Ecto neural progenitor cell (in vitro differentiated cells): ENCODE measurements around the gene PCYT2.

ENCODE experiments used
- DNase-seq: peaks from one replicate; pipeline ENCODE4 v3.0.0-alpha.2; 2018; ENCODE audit warnings: low spot score

PCYT2 gene

DNA sequence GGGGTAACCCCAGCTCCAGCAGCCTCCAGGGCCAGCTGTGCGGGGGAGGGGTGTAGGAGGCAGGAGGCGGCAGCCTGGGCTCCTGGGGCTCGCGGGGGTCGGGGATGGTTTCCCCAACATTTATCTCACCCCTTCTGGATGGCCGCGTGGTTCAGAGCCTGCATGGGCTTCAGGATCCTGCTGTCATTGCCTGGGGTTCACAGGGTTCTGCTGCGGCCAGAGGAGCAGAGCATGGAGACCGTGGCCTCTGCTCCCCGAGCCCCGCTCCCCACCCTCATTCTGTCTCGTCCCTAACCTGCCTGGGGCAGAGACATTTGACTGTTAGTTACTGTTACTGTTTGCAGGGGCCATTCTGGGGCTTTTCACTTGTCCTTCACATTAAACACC is 31.0 kb upstream of the PCYT2 start:
- DNase-seq, result no peak

DNA sequence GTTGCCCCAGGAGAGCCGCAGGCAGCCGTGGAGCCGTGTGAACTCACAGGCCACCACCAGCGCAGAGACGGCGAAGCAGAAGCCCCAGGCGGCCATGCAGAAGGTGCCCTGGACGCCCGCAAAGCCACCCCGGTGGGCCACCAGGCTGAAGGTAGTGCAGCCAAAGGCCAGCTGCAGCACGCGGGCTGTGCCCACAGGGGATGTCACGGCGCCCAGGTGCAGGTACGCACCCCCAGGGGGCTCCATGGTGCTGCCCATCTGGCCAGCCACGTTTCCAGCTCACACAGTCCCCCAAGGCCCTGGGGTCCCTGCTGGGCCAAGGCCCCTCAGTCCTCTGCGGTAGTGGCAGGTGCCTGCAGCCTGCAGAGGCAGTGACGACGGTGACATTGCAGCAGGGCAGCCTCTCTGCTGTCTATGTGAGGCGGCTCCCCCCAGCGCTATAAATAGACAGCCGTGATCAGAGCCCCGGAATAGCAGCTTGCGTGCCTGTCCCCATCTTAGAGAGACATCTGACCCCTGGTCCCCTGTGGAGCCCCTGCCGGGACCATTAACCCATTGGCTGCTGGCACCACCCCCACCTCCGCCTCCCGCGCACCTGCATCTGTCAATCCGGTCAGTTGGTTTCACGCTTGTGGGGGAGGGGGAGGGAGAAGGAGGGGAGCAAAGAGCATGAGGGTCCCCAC is 30.4 kb upstream of the PCYT2 start:
- DNase-seq, result no peak

DNA sequence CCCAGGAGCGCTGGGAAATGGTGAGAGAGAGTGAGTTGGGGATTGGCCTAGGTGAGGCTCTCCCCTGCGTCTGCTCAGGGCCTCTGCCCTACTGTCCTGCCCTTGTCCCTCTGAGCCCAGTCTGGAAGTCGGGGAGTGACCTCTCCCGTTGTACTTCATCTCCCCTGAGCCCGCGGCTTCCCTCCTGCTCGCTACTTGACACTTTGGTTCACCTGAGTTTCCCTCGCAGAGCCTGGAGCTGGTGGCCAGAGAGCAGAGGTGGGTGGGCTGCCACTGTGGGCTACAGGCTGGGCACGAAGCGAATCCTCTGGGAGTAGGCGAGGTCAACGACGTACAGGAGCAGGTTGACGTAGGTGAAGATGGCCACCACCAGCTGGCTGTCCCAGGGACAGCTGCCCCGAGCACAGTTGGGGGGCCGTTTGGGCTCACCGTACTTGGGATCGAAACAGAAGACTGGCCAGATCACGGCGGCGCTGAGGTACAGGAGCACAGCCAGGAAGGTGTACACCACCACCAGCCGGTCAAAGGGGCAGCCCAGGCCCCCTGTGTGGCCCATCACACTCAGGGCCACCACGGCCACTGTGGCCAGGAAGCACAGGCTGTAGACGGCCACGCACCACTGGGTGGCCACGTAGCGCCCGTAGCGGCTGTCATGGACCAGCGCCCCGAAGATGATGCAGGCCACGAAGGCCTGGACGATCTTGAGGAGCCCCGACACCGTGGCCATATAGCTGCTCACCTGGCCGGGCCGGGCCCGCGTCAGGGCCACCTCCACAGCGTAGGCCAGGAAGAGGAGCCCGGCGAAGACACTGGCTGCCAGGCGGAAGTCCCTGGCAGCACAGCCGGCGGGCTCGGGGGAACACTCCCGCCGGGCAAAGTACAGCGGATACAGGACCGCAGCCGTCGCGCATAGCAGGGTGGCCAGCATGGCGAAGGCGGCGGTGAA is 29.6 kb upstream of the PCYT2 start:
- no peak for DNase-seq

DNA sequence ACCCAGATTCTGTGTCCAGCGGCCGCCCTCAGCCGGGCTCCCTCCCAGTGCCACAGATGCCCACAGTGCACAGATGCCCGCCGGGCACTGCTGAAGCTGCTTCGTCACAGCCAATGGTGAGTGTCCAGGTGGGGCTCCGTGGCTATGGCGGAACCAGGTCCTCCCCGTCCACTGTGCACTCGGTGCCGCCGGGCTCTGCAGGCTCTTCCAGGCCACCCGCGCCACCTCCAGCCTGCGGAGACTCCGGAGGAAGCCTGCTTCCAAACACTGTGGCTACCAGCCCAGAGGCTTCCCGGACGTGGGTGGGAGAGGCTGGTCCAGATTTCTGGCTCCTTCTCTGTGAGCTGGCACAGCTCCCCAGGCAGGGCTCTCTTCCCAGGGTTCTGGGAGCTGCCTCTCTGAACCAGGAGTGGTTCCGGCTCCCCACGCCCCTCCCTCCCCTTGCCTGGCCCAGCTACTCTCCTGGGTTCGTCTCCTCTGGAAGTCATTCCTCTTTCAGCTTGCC is 28.7 kb upstream of the PCYT2 start:
- DNase-seq, result no peak

DNA sequence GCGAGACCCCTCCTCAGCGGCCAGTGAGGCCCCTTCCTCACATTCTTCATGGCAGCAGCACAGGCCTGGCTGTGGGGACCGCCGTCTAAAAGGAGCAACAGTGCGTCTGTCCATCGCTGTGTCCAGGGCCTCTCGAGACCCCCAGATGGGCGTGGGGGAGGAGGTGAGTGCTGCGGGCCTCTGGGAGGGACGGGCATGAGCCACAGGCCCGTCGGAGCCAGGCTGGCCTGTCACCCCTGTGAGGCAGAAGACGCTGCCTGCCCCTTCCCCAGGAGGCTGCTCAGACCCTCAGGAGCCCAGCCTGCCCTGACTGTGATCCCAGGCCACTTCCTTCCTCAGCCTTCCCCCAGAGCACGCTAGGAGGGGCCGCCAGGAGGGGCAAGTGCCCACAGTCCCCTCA is 28.0 kb upstream of the PCYT2 start:
- no peak for DNase-seq

DNA sequence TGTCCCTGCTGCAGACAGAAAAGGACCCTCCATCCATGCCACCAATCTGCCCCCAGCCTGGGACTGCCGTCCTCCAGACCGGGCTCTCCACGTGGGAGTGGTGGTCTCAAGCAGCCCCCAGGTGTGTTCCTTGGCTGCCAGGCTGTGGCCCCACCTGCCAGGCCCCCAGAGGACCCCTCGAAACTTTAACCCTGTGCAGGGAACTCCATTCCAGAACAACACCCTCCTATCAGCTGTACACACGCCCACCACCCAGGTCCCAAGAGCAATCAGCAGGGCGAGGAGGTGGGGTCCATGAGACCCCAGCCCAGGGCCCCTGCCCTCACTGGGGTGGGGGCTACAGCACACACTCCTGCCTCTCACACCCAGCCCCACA is 24.5 kb upstream of the PCYT2 start:
- DNase-seq, result no peak

DNA sequence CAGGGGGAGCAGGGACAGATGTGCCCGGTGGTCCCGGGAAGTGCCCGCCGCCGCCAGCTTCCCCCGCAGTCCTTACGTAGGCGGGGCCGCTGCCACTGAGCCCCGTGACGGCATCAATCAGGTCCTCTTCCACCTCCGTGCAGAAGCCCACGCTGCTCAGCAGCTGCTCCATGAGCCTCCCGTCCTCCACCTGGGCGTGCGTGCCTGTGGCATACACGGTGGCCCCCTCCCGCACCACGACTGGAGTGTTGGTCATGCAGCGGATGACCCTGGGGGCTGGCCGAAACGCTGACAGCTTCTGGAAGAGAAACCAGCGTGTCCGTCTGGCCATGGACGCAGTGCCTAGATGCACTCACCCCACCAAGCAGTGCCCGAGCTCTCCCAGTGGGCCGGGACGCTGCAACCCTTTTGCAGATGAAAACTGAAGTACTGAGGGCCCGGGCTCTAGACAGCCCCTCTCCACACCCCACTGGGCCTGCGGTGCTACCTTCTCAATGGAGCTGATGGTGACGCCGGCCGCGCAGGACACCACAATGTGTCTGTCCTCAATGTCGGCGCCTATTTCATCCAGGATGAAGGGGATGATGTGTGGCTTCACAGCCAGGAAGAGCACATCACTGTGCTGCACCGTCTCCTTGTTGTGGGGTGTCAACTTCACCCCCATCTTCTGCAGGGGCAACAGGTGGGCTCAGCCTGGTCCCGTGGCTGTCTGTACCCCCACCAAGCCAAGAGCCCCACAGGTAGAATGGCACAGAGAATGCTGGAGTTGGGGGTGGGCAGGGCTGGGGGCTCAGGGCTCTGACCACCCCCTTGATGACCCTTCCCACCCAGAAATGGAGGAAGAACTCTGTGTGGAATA is 23.9 kb upstream of the PCYT2 start:
- no peak for DNase-seq

DNA sequence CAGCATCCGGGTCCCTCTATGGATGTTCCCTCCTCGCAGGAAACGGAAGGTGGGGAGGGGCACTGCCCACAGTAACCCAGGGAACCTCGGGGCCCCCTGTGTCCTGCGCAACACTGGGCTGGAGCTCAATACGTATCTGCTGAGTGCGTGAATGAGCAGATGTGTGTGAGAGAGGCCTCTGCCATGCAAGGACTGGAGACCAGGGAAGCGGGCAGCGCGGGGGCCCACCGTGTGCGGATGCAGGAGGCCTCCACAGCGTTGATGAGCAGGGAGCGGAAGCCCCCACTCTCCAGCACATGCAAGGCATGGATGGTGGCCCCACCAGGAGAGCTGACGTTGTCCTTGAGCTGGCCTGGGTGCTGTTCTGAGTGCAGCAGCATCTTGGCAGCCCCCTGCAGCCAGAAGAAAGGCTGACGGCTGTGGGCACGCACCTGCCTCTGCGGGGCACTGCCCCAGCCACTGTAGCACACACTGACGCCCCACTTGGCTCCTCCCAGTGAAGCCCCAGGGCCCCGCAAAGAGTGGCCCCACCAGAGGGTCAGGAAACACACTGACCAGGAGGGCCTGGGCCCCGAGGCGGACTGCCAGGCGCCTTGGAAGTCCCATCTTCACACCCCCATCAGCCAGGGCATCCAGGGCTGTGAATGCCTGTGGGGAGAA is 23.0 kb upstream of the PCYT2 start:
- DNase-seq, result no peak

DNA sequence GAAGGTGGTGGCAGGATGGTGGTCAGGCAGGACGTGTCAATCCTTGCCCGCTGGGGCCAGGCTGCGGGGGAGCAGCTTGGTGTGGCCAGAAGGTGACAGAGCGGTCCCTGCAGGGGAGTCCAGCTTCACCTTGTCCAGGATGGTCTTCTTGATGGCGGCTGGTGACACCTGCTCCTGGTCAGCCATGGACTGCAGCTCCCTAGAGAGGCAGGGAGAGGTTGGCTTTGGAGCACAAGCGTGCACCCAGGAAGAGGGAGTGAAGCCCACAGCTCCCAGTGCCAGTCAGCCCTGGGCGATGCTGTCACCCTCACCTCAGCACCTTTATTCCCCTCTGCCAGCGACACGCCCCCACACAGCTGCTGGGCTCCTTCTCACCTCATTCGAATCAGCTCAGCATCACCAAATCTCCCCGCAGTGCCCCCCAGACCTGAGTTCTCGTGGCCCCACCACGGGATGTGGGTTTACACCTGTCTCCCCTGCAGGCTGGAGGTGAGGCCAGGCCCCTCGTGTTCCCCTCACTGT is 22.0 kb upstream of the PCYT2 start:
- no peak for DNase-seq

DNA sequence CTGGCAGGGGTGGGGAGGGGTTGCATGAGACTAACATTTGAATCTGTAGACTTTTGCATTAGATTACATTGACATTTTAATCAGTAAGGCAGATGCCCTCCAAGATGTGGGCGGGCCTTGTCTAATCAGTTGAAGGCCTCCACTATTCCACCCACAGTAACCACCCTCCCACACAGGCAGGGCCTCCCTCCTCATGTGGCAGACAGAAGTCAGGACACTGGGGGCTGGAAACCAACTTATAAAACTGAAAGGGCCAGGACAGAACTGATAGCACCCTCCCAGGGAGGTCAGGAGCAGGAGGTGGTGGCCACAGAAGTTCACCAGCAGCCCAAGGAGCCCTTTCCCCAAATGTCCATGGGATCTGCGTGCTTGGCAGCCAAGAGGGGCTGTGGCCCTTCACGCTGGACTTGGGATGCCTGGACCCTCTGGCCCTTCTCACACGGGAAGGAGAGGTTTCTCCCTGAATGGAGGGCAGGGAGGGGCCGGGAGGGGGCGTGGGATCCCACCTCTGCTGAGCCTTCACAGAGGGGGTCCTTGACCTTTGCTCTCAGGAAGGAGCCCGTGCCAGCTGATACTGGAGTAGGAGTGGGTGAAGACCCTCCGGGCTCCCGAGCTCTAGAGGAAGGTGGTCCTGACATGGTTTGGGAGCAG is 21.3 kb upstream of the PCYT2 start:
- DNase-seq, result no peak

DNA sequence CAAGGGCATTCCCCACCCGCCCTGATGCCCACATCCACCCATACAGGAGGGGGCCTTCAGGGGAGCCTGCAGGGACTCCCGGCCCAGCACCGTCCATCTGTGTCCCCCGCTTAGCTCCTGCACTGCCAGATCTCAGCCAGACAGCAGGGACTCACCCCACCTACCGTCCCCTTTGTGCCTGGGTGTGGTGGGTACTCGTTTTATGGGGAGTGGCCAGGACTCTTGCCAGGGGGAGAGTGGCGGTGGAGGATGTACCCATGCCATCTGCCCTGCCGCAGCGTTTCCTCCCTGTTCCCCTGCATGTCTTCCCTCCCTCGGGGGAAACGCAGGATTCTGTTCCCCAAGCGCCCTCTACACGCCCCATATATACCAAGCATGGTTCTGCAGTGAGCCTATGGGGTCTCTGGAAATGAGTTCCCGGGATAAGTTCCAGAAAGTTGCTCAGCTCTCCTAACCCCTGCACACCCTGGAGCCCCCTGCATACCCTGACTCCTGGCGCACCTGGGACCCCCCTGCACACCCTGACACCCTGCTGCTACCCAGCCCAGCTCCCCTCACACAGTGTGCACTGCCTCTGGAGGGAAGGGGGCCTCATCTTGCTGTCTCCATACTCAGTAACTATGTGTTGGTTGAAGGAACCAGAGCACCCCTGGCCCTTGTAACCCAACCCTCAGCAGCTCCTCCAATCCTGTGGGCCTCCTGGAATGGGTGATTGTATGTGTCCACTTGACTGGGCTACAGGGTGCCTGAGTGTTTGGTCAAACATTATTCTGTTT is 20.5 kb upstream of the PCYT2 start:
- no peak for DNase-seq

DNA sequence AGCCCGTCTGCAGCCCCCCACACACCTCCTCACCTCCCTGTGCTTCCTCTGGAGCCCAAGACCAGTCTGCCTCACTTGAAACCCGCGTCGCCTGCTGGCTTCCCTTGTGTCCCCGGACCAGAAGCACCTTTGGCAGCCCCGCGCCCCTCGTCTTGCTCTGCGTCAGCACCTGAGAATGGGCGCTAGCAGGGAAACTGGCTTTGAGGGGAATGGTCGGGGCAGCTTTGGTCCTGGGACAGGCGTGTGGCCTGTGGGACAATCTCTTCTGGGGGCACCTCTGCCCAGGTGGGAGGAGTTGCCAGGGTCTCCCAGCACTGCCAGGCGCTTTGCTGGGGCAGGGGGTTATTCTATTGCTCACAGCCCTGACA is 20.0 kb upstream of the PCYT2 start:
- no peak for DNase-seq

DNA sequence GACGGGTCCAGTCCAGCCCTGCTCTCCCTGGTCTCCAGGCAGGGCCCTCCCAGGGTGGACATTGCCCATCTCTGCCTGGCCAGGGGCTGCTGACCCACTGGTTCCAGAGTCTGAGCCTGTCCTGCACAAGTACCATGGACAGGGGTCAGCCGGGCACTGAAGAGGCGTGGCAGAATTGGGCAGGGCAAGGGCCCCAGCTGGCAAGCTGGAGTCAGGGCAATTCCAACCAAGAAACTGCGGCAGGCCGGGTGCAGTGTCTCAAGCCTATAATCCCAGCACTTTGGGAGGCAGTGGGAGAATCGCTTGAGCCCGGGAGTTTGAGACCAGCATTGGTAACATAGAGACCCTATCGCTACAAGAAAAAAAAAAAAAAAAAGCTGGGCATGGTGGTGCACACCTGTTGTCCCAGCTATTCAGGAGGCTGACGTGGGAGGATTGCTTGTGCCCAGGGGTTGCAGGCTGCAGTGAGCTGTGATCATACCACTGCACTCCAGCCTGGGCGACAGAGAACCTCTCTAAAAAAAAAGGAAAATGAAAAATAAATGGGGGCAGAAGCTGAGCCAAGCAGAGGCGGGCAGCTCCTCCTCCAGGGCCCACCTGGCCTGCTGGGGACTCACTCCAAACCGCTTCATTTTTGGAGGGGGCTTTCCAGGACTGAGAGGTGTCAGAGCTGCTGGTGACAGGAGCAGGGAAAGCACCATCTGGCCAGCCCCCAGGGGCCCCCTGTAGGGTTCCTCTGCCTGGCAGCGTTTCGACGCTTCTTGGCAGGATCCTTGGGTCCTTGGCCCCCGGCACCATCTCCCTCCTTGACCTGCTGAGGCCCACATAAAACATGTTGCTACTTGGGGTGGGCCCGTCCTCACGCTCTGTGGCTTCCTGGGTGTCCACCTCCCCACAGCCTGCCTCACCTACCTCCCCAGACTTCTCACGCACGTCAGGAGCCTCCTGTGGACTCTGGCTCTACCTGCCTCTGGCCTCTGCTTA is 19.2 kb upstream of the PCYT2 start:
- DNase-seq, result no peak

DNA sequence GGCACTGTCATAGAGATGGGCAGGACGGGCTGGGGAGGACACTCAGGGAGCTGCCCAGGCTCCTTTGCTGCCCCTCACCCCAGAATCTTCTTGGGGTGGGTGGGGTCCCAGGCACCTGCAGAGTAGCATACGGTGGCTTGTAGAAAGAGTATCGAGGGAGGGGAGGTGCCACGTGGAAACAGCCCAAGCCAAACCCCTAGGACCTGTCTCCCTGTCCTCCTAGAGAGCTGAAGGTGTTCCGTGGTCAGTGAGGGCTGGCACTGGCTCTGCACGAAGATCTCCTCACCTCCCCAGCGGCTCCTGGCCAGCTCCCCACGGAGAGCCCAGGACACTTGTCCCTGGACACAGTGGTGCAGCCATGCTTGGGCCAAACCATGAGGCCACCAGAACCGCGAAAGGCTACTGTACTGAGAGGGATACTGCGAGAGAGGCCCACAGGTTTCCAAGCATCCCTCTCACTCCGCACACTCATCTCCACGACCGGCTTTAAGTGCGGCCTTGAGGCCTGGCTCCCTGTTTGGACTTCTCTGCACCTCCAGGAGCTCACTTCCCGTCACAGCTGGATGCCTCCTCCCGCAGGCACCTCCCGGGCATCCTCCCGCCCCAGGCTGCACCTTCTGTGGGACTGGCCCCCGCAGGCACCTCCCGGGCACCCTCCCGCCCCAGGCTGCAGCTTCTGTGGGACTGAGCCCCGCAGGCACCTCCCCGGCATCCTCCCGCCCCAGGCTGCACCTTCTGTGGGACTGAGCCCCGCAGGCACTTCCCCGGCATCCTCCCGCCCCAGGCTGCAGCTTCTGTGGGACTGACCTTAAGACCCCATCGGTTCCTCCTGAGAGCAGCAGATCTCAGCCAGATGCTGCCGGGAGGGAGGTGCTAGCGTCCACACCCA is 18.3 kb upstream of the PCYT2 start:
- DNase-seq, result no peak

DNA sequence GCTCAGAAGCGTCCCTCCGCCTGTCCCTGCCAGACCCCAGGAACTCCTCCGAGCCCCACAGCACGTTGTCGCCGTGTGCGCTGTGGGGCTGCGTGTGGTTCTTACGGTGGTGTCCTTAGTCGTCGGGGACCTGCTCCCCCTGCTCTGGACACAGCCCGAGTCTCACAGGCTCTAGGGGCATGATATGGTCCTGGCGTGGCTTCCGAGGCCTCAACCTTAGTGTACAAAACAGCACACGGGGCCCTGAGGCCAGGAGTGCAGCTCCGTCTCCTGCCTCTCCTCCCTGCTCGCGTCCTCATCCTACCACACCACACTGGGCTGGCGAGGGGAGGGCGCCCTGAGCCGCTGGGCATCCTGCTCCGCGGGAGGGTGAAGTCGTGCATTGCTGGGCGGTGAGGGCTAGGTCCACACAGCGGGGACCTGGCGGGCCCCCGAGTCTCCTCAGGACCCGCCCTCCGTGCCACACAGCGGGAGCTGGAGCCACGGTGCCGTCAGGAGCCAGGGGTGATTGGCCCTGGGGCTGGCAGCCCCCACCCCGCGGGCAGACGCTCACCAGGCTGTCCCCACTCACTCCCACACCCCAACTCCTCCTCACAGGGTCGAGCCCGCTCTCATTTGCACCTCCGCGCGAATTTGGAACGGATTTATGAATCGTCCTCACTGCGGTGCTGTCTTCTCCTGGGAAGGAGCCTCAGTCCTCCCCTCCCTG is 17.5 kb upstream of the PCYT2 start:
- DNase-seq, result no peak

DNA sequence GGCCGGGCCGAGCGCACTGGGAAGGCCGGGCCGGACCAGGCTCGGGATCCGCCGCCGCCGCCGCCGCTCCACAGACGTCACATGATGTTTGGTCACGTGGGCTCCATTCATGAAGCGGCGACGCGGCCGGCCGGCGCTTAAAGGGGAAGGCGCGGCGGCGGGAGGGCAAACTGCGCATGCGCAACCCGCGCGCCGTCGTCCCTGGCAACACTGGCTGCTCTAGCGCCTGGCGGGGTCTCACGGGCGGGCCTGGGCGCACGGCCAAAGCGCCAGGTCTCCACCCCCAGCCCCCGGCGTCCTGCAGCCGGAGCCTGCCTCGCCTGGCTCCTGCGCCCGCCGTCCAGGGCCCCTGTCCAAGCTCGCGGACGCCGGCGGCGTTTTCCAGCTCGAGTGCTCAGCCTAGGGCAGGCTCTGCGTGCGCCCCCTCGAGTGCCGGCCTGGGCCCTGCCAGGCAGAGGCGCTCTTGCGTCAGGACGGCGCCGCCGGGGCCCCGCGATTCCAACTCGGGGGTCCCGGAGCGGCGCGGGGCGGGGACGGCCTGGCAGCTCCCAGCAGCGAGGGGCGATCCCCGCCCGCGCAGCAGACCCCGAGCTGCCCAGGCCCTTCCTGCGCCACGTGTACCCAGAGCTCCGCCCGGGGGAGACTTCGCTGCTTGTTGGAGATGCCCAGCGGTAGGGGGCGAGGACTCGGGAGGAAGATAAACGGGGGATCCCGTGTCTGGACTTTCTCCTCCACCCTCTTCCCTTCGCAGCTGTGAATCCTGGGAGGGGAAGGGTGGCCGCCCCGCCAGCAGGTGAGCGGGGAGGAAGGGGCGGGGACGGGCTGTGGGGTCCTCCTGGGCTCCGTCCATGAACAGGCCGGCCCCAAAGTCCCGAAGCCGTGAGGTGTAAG is 16.7 kb upstream of the PCYT2 start, which contains the start of gene MAFG:
Gene MAFG (minus strand): TSS at position 83 of the 891 bp plus-strand sequence. CDS start 4,550 bp downstream, outside the sequence.
- DNase-seq, result peak; percentile 99
